ENCODE data around the gene PDSS2. TPM values are rescaled to one million over a fixed set of nuclear protein-coding genes. Genes with fewer than 3 reads are reported as not detected.

Gene PDSS2
- total and polyA plus RNA-seq, 10 donors = 4.3 to 16.6 (median 11.7) TPM

DNA sequence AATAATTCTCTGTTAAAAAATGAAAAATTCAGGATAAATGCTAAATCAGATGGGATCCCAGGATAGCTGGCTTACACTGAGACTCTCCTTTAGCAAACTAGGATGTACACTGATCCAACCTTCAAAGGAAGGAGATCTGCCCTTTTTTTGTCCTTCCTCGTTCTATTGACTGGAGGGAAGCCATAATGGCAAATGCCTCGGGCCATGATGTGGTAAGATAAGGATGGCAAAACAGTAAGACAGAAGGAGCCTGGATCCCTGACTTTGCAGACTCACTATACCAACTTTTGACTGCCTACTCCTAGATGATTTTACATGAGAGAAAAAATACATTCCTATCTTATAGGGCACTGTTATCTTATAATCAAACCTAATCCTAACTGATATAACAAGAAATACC lies 187.1 kb downstream of the PDSS2 start:
- H3K36me3 ChIP-seq = peaks cover 0 to 32% (median 0%) of the 10 kb centered on the region in 6 donors
- no peaks in the 10 kb centered on the region for H3K4me1 ChIP-seq
- WGBS, 5 donors = 73 to 97% (median 92%) methylated on average over 2 of the region's 2 CpGs
- no peak overlapping the region for H3K4me3 ChIP-seq
- TF ChIP-seq, protein P1, sequence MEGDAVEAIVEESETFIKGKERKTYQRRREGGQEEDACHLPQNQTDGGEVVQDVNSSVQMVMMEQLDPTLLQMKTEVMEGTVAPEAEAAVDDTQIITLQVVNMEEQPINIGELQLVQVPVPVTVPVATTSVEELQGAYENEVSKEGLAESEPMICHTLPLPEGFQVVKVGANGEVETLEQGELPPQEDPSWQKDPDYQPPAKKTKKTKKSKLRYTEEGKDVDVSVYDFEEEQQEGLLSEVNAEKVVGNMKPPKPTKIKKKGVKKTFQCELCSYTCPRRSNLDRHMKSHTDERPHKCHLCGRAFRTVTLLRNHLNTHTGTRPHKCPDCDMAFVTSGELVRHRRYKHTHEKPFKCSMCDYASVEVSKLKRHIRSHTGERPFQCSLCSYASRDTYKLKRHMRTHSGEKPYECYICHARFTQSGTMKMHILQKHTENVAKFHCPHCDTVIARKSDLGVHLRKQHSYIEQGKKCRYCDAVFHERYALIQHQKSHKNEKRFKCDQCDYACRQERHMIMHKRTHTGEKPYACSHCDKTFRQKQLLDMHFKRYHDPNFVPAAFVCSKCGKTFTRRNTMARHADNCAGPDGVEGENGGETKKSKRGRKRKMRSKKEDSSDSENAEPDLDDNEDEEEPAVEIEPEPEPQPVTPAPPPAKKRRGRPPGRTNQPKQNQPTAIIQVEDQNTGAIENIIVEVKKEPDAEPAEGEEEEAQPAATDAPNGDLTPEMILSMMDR (IDR thresholded peaks at IDR 0.05 in 8 of 11, conservative IDR thresholded peaks at IDR 0.05 in 3 of 11) = no peak
- TF ChIP-seq POLR2A (IDR thresholded peaks at IDR 0.05) = no peak
- no peak for TF ChIP-seq POLR2AphosphoS5 (IDR thresholded peaks at IDR 0.05)
- no peak overlapping the region for H3K27ac ChIP-seq
- H3K9me3 ChIP-seq = no peaks in the 10 kb centered on the region
- DNase-seq = no peak
- no peaks in the 10 kb centered on the region for H3K27me3 ChIP-seq (replicated peaks in 1 of 7)
- intact Hi-C loops (cut with DNase I; ENCODE audit: low total_unique reads) = no loop called here

DNA sequence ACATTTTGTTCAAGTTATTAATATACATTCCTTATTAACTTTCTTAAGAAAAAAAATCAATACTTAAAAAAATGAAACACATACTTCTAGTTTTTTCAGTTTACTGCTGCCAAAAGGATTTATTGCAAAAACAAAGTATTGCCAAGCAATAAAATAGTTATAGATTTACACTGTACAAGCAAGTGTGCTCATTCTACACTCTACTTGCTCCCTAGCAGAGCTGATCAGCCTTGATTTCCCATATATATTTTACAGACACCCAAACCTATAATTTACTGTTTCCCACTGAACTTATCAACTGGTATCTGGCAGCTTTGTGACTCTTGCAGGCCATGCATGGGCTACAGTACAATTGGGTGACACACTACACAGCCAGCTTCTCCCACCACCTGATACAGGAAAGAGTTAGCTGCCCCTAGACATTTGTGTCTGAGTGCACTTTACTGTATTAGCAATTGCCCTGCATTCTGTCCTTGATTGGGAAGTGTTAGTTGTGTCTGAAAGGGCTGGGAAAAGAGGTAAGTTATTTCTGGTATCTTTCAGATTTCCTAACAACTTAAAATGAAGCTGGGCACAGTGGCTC lies 188.1 kb downstream of the PDSS2 start:
- intact Hi-C loops (cut with DNase I; ENCODE audit: low total_unique reads) = no loop called here
- no peak for TF ChIP-seq POLR2AphosphoS5 (IDR thresholded peaks at IDR 0.05)
- no peak for TF ChIP-seq POLR2A (IDR thresholded peaks at IDR 0.05)
- TF ChIP-seq, protein P1 (IDR thresholded peaks at IDR 0.05 in 8 of 11, conservative IDR thresholded peaks at IDR 0.05 in 3 of 11) = no peak
- Histone ChIP-seq H3K27me3 (replicated peaks in 1 of 7) (no peaks in the 10 kb centered on the region), H3K9me3 (no peaks in the 10 kb centered on the region), H3K27ac (no peak overlapping the region), H3K36me3 (peaks cover 0 to 32% (median 0%) of the 10 kb centered on the region in 6 donors), H3K4me1 (peaks cover 0 to 6% (median 0%) of the 10 kb centered on the region in 6 donors), H3K4me3 (no peak overlapping the region)
- no peak for DNase-seq

DNA sequence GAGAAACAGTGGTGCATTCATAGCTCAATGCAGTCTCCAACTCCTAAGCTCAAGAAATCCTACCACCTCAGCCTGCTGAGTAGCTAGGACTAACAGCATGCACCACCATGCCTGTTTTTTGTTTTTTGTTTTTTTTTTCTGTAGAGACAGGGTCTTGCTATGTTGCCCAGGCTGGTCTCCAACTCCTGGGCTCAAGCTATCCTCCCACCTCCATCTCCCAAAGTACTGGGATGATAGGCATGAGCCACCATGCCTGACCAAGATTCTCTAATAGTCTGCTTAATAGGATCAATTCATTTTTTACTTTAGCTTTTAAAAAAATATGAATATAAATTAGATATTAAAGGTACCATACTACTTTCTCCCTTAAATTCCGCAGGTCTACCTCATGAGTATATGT lies 191.7 kb downstream of the PDSS2 start:
- DNase-seq = no peak
- Histone ChIP-seq H3K36me3 (peaks cover 0 to 20% (median 0%) of the 10 kb centered on the region in 6 donors), H3K27ac (no peak overlapping the region), H3K9me3 (no peaks in the 10 kb centered on the region), H3K4me1 (peaks cover 0 to 6% (median 0%) of the 10 kb centered on the region in 6 donors), H3K4me3 (no peak overlapping the region), H3K27me3 (replicated peaks in 1 of 7) (no peaks in the 10 kb centered on the region)
- 94 to 100% (median 100%) methylated on average over 1 of the region's 1 CpG for WGBS, 5 donors
- intact Hi-C loops (cut with DNase I; ENCODE audit: low total_unique reads) = no loop called here
- TF ChIP-seq POLR2AphosphoS5 (IDR thresholded peaks at IDR 0.05) = no peak
- TF ChIP-seq POLR2A (IDR thresholded peaks at IDR 0.05) = no peak
- TF ChIP-seq, protein P1 (IDR thresholded peaks at IDR 0.05 in 8 of 11, conservative IDR thresholded peaks at IDR 0.05 in 3 of 11) = no peak

DNA sequence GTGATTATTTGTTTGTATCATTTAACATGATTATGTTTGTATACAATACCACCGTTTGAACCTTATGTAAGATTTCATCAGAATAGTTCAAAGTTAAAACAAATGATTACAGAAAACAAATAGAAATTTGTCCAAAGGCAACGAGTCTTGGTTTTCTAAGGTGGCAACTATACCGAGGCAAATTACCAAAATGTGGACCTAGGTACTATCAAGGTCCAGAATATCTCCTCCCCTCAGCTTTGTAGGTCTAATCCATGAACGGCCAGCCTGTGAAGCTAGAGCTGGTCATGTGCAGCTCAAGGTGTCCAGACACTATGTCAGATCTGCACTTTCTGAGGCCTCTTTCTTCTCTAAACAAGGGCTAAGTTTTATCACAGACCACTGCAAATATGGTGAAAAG lies 192.4 kb downstream of the PDSS2 start:
- TF ChIP-seq POLR2AphosphoS5 (IDR thresholded peaks at IDR 0.05) = no peak
- TF ChIP-seq, protein P1 (IDR thresholded peaks at IDR 0.05 in 8 of 11, conservative IDR thresholded peaks at IDR 0.05 in 3 of 11) = no peak
- TF ChIP-seq POLR2A (IDR thresholded peaks at IDR 0.05) = no peak
- WGBS, 5 donors = 86 to 93% (median 90%) methylated on average over 4 of the region's 4 CpGs

More for the DNA sequence above, 192.4 kb downstream of the PDSS2 start:
- intact Hi-C loops (cut with DNase I; ENCODE audit: low total_unique reads) = no loop called here
- peaks cover 0 to 15% (median 0%) of the 10 kb centered on the region in 6 donors for H3K36me3 ChIP-seq
- H3K27ac ChIP-seq = no peak overlapping the region
- no peak overlapping the region for H3K4me3 ChIP-seq
- DNase-seq = no peak
- no peaks in the 10 kb centered on the region for H3K27me3 ChIP-seq (replicated peaks in 1 of 7)
- H3K9me3 ChIP-seq = no peaks in the 10 kb centered on the region
- H3K4me1 ChIP-seq = peaks cover 0 to 6% (median 0%) of the 10 kb centered on the region in 6 donors
